ENCODE measurements around the gene NUTM2A. TPM values are rescaled to one million over a fixed set of nuclear protein-coding genes. Genes with fewer than 3 reads are reported as not detected.
"Not testable (repeated sequence)": the region's sequence is repeated elsewhere in the genome, so short reads cannot be mapped to it uniquely, and the experiment has no call there.

Gene NUTM2A
- total RNA-seq = 2.9 TPM
- long read RNA-seq, partial matches to known transcripts = 0 of 1 reads
- long read RNA-seq, other reads (novel, unspliced or antisense) = 1 of 1 reads

- H3K36me3 ChIP-seq; H3K4me1 ChIP-seq; H3K27ac ChIP-seq; ATAC-seq; intact Hi-C loops (cut with DNase I); H3K9me3 ChIP-seq; H3K4me3 ChIP-seq; H3K27me3 ChIP-seq; DNase-seq: not testable (repeated sequence)
Measured at GRCh38 chr10:87225148-87225547, at the start of gene NUTM2A. Gene NUTM2A (plus strand): TSS chr10:87225448. CDS start chr10:87225831, 383 bp downstream.

GRCh38 chr10:87177587-87177986 lies 47.7 kb upstream of the NUTM2A start:
- intact Hi-C loops (cut with DNase I); H3K4me1 ChIP-seq; H3K27me3 ChIP-seq; DNase-seq; H3K9me3 ChIP-seq; ATAC-seq; H3K36me3 ChIP-seq; H3K4me3 ChIP-seq; H3K27ac ChIP-seq: not testable (repeated sequence)

GRCh38 chr10:87184421-87184820 lies 40.8 kb upstream of the NUTM2A start:
- H3K27ac ChIP-seq; H3K9me3 ChIP-seq; H3K4me3 ChIP-seq; intact Hi-C loops (cut with DNase I); H3K4me1 ChIP-seq; H3K27me3 ChIP-seq; DNase-seq: not testable (repeated sequence)
- ATAC-seq = peak; percentile 96
- H3K36me3 ChIP-seq = peaks cover 15% of the 10 kb centered on the region

- H3K27ac ChIP-seq; intact Hi-C loops (cut with DNase I); H3K4me1 ChIP-seq; DNase-seq; H3K27me3 ChIP-seq; H3K9me3 ChIP-seq; H3K4me3 ChIP-seq: not testable (repeated sequence)
- H3K36me3 ChIP-seq = peaks cover 16% of the 10 kb centered on the region
- peak; percentile 40 for ATAC-seq
Measured at GRCh38 chr10:87186016-87186415, 39.2 kb upstream of the NUTM2A start.

GRCh38 chr10:87187573-87187972 lies 37.7 kb upstream of the NUTM2A start:
- H3K27me3 ChIP-seq; DNase-seq; H3K4me3 ChIP-seq; intact Hi-C loops (cut with DNase I); H3K4me1 ChIP-seq; H3K27ac ChIP-seq; ATAC-seq; H3K9me3 ChIP-seq: not testable (repeated sequence)
- peaks cover 16% of the 10 kb centered on the region for H3K36me3 ChIP-seq

- H3K36me3 ChIP-seq = peaks cover 15% of the 10 kb centered on the region
- H3K9me3 ChIP-seq; H3K27ac ChIP-seq; H3K27me3 ChIP-seq; DNase-seq; intact Hi-C loops (cut with DNase I); H3K4me1 ChIP-seq; H3K4me3 ChIP-seq; ATAC-seq: not testable (repeated sequence)
Measured at GRCh38 chr10:87191841-87192240, 33.4 kb upstream of the NUTM2A start.

- H3K27ac ChIP-seq; H3K27me3 ChIP-seq; intact Hi-C loops (cut with DNase I); DNase-seq; H3K9me3 ChIP-seq; H3K36me3 ChIP-seq; H3K4me1 ChIP-seq: not testable (repeated sequence)
- ATAC-seq = peak; percentile 63
- H3K4me3 ChIP-seq = peak overlapping the region; percentile 37
Measured at GRCh38 chr10:87200924-87201323, 24.3 kb upstream of the NUTM2A start.

- H3K9me3 ChIP-seq; H3K4me3 ChIP-seq; H3K4me1 ChIP-seq; intact Hi-C loops (cut with DNase I); H3K36me3 ChIP-seq; DNase-seq; H3K27me3 ChIP-seq; H3K27ac ChIP-seq: not testable (repeated sequence)
- ATAC-seq = peak; percentile 52
Measured at GRCh38 chr10:87204801-87205200, 20.4 kb upstream of the NUTM2A start.

GRCh38 chr10:87206922-87207321 lies 18.3 kb upstream of the NUTM2A start:
- H3K4me1 ChIP-seq; H3K27me3 ChIP-seq; H3K4me3 ChIP-seq; H3K36me3 ChIP-seq; H3K9me3 ChIP-seq; DNase-seq; ATAC-seq; intact Hi-C loops (cut with DNase I): not testable (repeated sequence)
- peak overlapping the region; percentile 42 for H3K27ac ChIP-seq

GRCh38 chr10:87210309-87210708 lies 14.9 kb upstream of the NUTM2A start:
- H3K4me3 ChIP-seq; DNase-seq; H3K9me3 ChIP-seq; H3K27me3 ChIP-seq; H3K36me3 ChIP-seq; H3K27ac ChIP-seq; intact Hi-C loops (cut with DNase I); H3K4me1 ChIP-seq: not testable (repeated sequence)
- ATAC-seq = peak; percentile 47

GRCh38 chr10:87211848-87212247 lies 13.4 kb upstream of the NUTM2A start:
- H3K9me3 ChIP-seq; H3K4me3 ChIP-seq; ATAC-seq; H3K27me3 ChIP-seq; intact Hi-C loops (cut with DNase I); DNase-seq; H3K27ac ChIP-seq; H3K36me3 ChIP-seq; H3K4me1 ChIP-seq: not testable (repeated sequence)

GRCh38 chr10:87213150-87213765 lies 12.0 kb upstream of the NUTM2A start:
- peak; percentile 61 for ATAC-seq
- DNase-seq; intact Hi-C loops (cut with DNase I); H3K27me3 ChIP-seq; H3K4me3 ChIP-seq; H3K27ac ChIP-seq; H3K36me3 ChIP-seq; H3K9me3 ChIP-seq; H3K4me1 ChIP-seq: not testable (repeated sequence)

GRCh38 chr10:87213806-87214205 lies 11.4 kb upstream of the NUTM2A start:
- intact Hi-C loops (cut with DNase I); DNase-seq; ATAC-seq; H3K4me3 ChIP-seq; H3K36me3 ChIP-seq; H3K4me1 ChIP-seq; H3K27ac ChIP-seq; H3K9me3 ChIP-seq; H3K27me3 ChIP-seq: not testable (repeated sequence)

- peak; percentile 75 for ATAC-seq
- H3K9me3 ChIP-seq; H3K4me1 ChIP-seq; DNase-seq; H3K27me3 ChIP-seq; H3K4me3 ChIP-seq; H3K36me3 ChIP-seq; H3K27ac ChIP-seq; intact Hi-C loops (cut with DNase I): not testable (repeated sequence)
Measured at GRCh38 chr10:87216120-87216519, 9.1 kb upstream of the NUTM2A start.

GRCh38 chr10:87219370-87219769 lies 5.9 kb upstream of the NUTM2A start:
- H3K4me3 ChIP-seq; H3K36me3 ChIP-seq; DNase-seq; ATAC-seq; H3K27me3 ChIP-seq; H3K27ac ChIP-seq; intact Hi-C loops (cut with DNase I); H3K9me3 ChIP-seq; H3K4me1 ChIP-seq: not testable (repeated sequence)
